H1 (cell line): ENCODE measurements around the gene RGL3.
"Not testable (repeated sequence)": the region's sequence is repeated elsewhere in the genome, so short reads cannot be mapped to it uniquely, and the experiment has no call there.

Experiments
- EP300 ChIP-seq, 2 experiments: IDR thresholded peaks; 1 replicate in 1 of 2; 2 replicates in 1 of 2; pipeline ENCODE4 v1.6.1; 2011 to 2012; ENCODE audit warnings: low read depth in 2 of 2, low read length in 2 of 2, mild to moderate bottlenecking in 2 of 2, borderline replicate concordance in 1 of 2, inconsistent platforms in 1 of 2, moderate library complexity in 1 of 2
- GTF2F1 ChIP-seq: IDR thresholded peaks from 2 replicates; pipeline ENCODE4 v1.6.1; 2012; ENCODE audit warnings: low read depth, low read length, improper control_type of control experiment, borderline replicate concordance
- JUN ChIP-seq: IDR thresholded peaks from 2 replicates; pipeline ENCODE4 v1.6.1; 2011; ENCODE audit warnings: low read depth, mild to moderate bottlenecking, improper control_type of control experiment, low read length
- POLR2A ChIP-seq, 2 experiments: IDR thresholded peaks; 1 replicate in 1 of 2; 2 replicates in 1 of 2; pipeline ENCODE4 v1.6.1; 2011; ENCODE audit warnings: low read depth in 2 of 2, low read length in 2 of 2, mild to moderate bottlenecking in 2 of 2; ENCODE audit errors: control extremely low read depth in 1 of 2
- POLR2AphosphoS5 ChIP-seq: IDR thresholded peaks from 2 replicates; pipeline ENCODE4 v1.6.1; 2011; ENCODE audit warnings: low read depth, low read length
- RNF2 ChIP-seq: fragments of 200-900, 300-1000 bp; sonication (generic); IDR thresholded peaks from 2 replicates; pipeline ENCODE4 v1.7.1; 2016; ENCODE audit warnings: borderline replicate concordance, low read depth, mild to moderate bottlenecking, antibody characterized with exemption, low read length; ENCODE audit not compliant: poor library complexity, severe bottlenecking; ENCODE audit errors: missing control alignments
- SIN3A ChIP-seq, 2 experiments: IDR thresholded peaks in 1 of 2; conservative IDR thresholded peaks in 1 of 2; 2 replicates each; pipeline ENCODE4 v1.6.1; 2011 to 2012; ENCODE audit warnings: low read length in 2 of 2, improper control_type of control experiment in 1 of 2, low read depth in 1 of 2, mild to moderate bottlenecking in 1 of 2
- SUZ12 ChIP-seq: fragments of 200-600 bp; sonication (generic); IDR thresholded peaks from 2 replicates; pipeline ENCODE4 v1.6.1; 2012; ENCODE audit warnings: mild to moderate bottlenecking, inconsistent platforms, low read length, moderate library complexity, mixed read lengths
- TAF1 ChIP-seq: IDR thresholded peaks from 2 replicates; pipeline ENCODE4 v1.6.1; 2011; ENCODE audit warnings: mild to moderate bottlenecking, low read depth, low read length
- TF ChIP-seq, protein P1 (sequence below), 3 experiments: IDR thresholded peaks; 1 replicate in 2 of 3; 2 replicates in 1 of 3; pipeline versions ENCODE4 v1.5.1 to v1.6.1; 2011; ENCODE audit warnings: low read length in 3 of 3, mild to moderate bottlenecking in 3 of 3, inconsistent platforms in 2 of 3, low read depth in 1 of 3, moderate library complexity in 1 of 3; ENCODE audit not compliant: insufficient read depth in 1 of 3; ENCODE audit errors: control extremely low read depth in 1 of 3
- TF ChIP-seq, protein P2 (sequence below): IDR thresholded peaks from 2 replicates; pipeline ENCODE4 v1.6.1; 2011; ENCODE audit warnings: low read depth, mild to moderate bottlenecking, low read length; ENCODE audit not compliant: insufficient read depth
- TF ChIP-seq, protein P3 (sequence below): IDR thresholded peaks from 2 replicates; pipeline ENCODE4 v1.6.1; 2012; ENCODE audit warnings: inconsistent platforms
- TF ChIP-seq, protein P4 (sequence below): IDR thresholded peaks from 2 replicates; pipeline ENCODE4 v1.6.1; 2012; ENCODE audit warnings: inconsistent platforms

DNA sequence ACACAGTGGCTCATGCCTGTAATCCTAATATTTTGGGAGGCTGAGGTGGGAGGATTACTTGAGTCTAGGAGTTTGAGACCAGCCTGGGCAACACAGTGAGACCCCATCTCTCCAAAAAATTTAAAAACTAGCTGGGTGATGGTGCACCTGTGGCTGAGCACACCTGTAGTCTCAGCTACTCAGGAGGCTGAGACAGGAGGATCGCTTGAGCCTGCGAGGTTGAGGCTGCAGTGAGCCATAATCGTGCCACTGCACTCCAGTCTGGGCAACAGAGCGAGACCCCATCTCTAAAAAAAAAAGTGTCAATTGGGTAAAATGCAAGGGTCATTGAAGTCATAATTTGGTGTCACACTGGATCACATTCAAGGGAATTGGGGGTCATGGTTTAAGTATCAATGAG is 65.0 kb downstream of the RGL3 start:
- TF ChIP-seq, protein P1, sequence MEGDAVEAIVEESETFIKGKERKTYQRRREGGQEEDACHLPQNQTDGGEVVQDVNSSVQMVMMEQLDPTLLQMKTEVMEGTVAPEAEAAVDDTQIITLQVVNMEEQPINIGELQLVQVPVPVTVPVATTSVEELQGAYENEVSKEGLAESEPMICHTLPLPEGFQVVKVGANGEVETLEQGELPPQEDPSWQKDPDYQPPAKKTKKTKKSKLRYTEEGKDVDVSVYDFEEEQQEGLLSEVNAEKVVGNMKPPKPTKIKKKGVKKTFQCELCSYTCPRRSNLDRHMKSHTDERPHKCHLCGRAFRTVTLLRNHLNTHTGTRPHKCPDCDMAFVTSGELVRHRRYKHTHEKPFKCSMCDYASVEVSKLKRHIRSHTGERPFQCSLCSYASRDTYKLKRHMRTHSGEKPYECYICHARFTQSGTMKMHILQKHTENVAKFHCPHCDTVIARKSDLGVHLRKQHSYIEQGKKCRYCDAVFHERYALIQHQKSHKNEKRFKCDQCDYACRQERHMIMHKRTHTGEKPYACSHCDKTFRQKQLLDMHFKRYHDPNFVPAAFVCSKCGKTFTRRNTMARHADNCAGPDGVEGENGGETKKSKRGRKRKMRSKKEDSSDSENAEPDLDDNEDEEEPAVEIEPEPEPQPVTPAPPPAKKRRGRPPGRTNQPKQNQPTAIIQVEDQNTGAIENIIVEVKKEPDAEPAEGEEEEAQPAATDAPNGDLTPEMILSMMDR (IDR thresholded peaks at IDR 0.05; ENCODE audit: control extremely low read depth in 1 of 3, insufficient read depth in 1 of 3, low read depth in 1 of 3, low read length in 3 of 3), result not testable (repeated sequence)
- not testable (repeated sequence) for TF ChIP-seq JUN; EP300 (IDR thresholded peaks at IDR 0.05; ENCODE audit: borderline replicate concordance in 1 of 2, low read depth in 2 of 2, low read length in 2 of 2); RNF2; POLR2AphosphoS5; SUZ12; GTF2F1; POLR2A (IDR thresholded peaks at IDR 0.05; ENCODE audit: control extremely low read depth in 1 of 2, low read depth in 2 of 2, low read length in 2 of 2); TAF1; SIN3A (conservative IDR thresholded peaks at IDR 0.05 in 1 of 2, IDR thresholded peaks at IDR 0.05 in 1 of 2; ENCODE audit: low read depth in 1 of 2, low read length in 2 of 2)
- TF ChIP-seq, protein P2, sequence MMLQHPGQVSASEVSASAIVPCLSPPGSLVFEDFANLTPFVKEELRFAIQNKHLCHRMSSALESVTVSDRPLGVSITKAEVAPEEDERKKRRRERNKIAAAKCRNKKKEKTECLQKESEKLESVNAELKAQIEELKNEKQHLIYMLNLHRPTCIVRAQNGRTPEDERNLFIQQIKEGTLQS, result not testable (repeated sequence)
- TF ChIP-seq, protein P3, sequence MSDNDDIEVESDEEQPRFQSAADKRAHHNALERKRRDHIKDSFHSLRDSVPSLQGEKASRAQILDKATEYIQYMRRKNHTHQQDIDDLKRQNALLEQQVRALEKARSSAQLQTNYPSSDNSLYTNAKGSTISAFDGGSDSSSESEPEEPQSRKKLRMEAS, result not testable (repeated sequence)
- TF ChIP-seq, protein P4, sequence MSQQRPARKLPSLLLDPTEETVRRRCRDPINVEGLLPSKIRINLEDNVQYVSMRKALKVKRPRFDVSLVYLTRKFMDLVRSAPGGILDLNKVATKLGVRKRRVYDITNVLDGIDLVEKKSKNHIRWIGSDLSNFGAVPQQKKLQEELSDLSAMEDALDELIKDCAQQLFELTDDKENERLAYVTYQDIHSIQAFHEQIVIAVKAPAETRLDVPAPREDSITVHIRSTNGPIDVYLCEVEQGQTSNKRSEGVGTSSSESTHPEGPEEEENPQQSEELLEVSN, result not testable (repeated sequence)
